Measurements from ENCODE around the gene CD101. TPM values are rescaled to one million over a fixed set of nuclear protein-coding genes. Genes with fewer than 3 reads are reported as not detected.

Gene CD101
- total RNA-seq, 1 experiment from 2014 or later, result 0.37 TPM

DNA sequence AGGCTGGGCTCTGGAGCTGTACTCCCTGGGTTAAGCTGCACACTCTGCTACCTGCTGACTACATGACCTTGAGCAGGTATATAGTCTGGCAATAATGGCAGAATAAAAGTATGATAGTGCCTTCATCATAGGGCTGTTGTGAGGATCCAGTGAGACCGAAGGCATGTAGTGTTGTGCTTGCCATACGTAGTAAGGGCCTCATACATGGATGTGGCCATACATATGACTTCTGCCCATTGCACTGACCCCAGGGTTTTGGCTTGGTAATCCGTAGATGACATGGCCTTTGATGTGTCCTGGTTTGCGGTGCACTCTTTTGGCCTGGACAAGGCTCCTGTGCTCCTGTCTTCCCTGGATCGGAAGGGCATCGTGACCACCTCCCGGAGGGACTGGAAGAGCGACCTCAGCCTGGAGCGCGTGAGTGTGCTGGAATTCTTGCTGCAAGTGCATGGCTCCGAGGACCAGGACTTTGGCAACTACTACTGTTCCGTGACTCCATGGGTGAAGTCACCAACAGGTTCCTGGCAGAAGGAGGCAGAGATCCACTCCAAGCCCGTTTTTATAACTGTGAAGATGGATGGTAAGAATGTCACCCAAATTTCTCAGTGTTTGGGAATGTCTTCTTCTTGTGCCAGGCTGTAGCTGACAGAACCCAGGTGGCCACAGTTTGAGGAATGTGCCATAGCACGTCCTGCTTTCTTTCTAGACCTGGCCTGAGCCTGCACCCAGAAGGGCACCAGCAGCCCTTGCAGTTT lies 17.0 kb upstream of the CD101 start:
- intact Hi-C loops (cut with micrococcal nuclease), result no loop called here
- CTCF ChIA-PET, result interaction anchor here (0.7 kb wide), 1 partner anchor 126 kb away, joined by 3 read pairs; no protein-coding TSS in a partner anchor
- POLR2A ChIA-PET, result no interaction called here
- BruUV-seq (replicated peaks), result no TSS peak
- Mint-ChIP-seq H3K36me3 (ENCODE audit: insufficient read depth, unreplicated experiment) (peaks cover 26% of the 10 kb centered on the region), H3K9me3 (ENCODE audit: unreplicated experiment) (no peaks in the 10 kb centered on the region), H3K27ac (ENCODE audit: low read depth, unreplicated experiment) (no peak overlapping the region), H3K4me1 (ENCODE audit: insufficient read depth, unreplicated experiment) (peaks cover 7% of the 10 kb centered on the region), H3K27me3 (ENCODE audit: insufficient read depth, unreplicated experiment) (no peaks in the 10 kb centered on the region), H3K4me3 (ENCODE audit: unreplicated experiment) (no peak overlapping the region)
- TF ChIP-seq CTCF (IDR thresholded peaks at IDR 0.05; ENCODE audit: unreplicated experiment), result no peak
- no peak for DNase-seq (ENCODE audit: unreplicated experiment)

GRCh38 chr1:116986421-116987255 lies 14.9 kb upstream of the CD101 start:
- ChIA-PET CTCF (no interaction called here), POLR2A (interaction anchor here (1.1 kb wide), 1 partner anchor 13 kb away, joined by 3 read pairs; no protein-coding TSS in a partner anchor)
- BruUV-seq (replicated peaks), result no TSS peak
- no peak overlapping the region for H3K27ac Mint-ChIP-seq (ENCODE audit: low read depth, unreplicated experiment)
- no peaks in the 10 kb centered on the region for H3K27me3 Mint-ChIP-seq (ENCODE audit: insufficient read depth, unreplicated experiment)
- DNase-seq (ENCODE audit: unreplicated experiment), result no peak
- intact Hi-C loops (cut with micrococcal nuclease), result no loop called here
- peaks cover 26% of the 10 kb centered on the region for H3K4me1 Mint-ChIP-seq (ENCODE audit: insufficient read depth, unreplicated experiment)
- H3K36me3 Mint-ChIP-seq (ENCODE audit: insufficient read depth, unreplicated experiment), result peaks cover 24% of the 10 kb centered on the region
- no peaks in the 10 kb centered on the region for H3K9me3 Mint-ChIP-seq (ENCODE audit: unreplicated experiment)
- H3K4me3 Mint-ChIP-seq (ENCODE audit: unreplicated experiment), result no peak overlapping the region
- no peak for TF ChIP-seq CTCF (IDR thresholded peaks at IDR 0.05; ENCODE audit: unreplicated experiment)

DNA sequence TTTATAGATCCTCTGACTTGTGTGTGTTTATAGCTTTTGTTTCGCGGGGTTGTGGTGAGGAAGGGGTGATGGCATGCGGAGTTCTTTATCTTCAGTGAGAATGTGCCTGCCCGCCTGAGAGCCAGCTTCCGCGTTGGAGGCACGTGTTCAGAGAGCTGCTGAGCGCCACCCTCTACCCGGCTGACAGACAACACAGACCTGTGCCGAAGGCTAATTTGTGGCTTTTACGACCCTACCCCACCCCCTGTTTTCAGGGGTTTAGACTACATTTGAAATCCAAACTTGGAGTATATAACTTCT lies 14.4 kb upstream of the CD101 start:
- ChIA-PET CTCF (interaction anchor here (0.6 kb wide), 1 partner anchor 70 kb away, joined by 3 read pairs; no protein-coding TSS in a partner anchor), POLR2A (interaction anchor here (2.3 kb wide), 1 partner anchor 105 kb away, joined by 5 read pairs; no protein-coding TSS in a partner anchor)
- peaks cover 21% of the 10 kb centered on the region for H3K36me3 Mint-ChIP-seq (ENCODE audit: insufficient read depth, unreplicated experiment)
- DNase-seq (ENCODE audit: unreplicated experiment), result no peak
- H3K9me3 Mint-ChIP-seq (ENCODE audit: unreplicated experiment), result no peaks in the 10 kb centered on the region
- TSS peak; percentile 45 for BruUV-seq (replicated peaks)
- H3K27ac Mint-ChIP-seq (ENCODE audit: low read depth, unreplicated experiment), result no peak overlapping the region
- no peak overlapping the region for H3K4me3 Mint-ChIP-seq (ENCODE audit: unreplicated experiment)
- TF ChIP-seq CTCF (IDR thresholded peaks at IDR 0.05; ENCODE audit: unreplicated experiment), result no peak
- H3K27me3 Mint-ChIP-seq (ENCODE audit: insufficient read depth, unreplicated experiment), result no peaks in the 10 kb centered on the region
- intact Hi-C loops (cut with micrococcal nuclease), result no loop called here
- peaks cover 30% of the 10 kb centered on the region for H3K4me1 Mint-ChIP-seq (ENCODE audit: insufficient read depth, unreplicated experiment)

DNA sequence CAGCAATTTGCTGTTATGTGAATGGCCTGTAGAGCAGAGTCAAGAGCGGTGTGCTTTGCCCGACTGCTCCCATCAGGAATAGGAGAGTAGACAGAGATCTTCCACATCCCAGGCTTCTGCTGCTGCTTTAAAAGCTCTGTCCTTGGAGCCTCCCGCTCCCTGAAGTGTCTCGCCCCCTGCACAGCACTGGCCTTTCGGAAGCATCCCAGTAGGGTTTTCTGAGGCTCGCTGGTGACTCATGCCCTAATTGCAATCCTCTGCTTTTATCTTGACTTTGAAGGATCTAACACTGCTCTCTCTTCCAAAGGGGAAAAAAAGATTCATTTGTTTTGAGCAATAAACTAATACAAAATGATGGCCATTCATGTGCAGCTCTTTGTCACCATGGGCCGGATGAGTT lies 13.3 kb upstream of the CD101 start:
- Mint-ChIP-seq H3K36me3 (ENCODE audit: insufficient read depth, unreplicated experiment) (peaks cover 21% of the 10 kb centered on the region), H3K27me3 (ENCODE audit: insufficient read depth, unreplicated experiment) (no peaks in the 10 kb centered on the region), H3K27ac (ENCODE audit: low read depth, unreplicated experiment) (no peak overlapping the region), H3K9me3 (ENCODE audit: unreplicated experiment) (no peaks in the 10 kb centered on the region), H3K4me3 (ENCODE audit: unreplicated experiment) (no peak overlapping the region), H3K4me1 (ENCODE audit: insufficient read depth, unreplicated experiment) (peaks cover 30% of the 10 kb centered on the region)
- POLR2A ChIA-PET, result interaction anchor here (2.3 kb wide), 1 partner anchor 106 kb away, joined by 5 read pairs; no protein-coding TSS in a partner anchor
- BruUV-seq (replicated peaks), result no TSS peak
- DNase-seq (ENCODE audit: unreplicated experiment), result peak; percentile 54
- intact Hi-C loops (cut with micrococcal nuclease), result no loop called here
- CTCF ChIA-PET, result interaction anchor here (0.7 kb wide), 1 partner anchor 17 kb away, joined by 3 read pairs; no protein-coding TSS in a partner anchor
- TF ChIP-seq CTCF (IDR thresholded peaks at IDR 0.05; ENCODE audit: unreplicated experiment), result no peak

Data from MCF 10A (cell line).